ENCODE data around the gene CCDC34. TPM values are rescaled to one million over a fixed set of nuclear protein-coding genes. Genes with fewer than 3 reads are reported as not detected.
"Not testable (repeated sequence)": the region's sequence is repeated elsewhere in the genome, so short reads cannot be mapped to it uniquely, and the experiment has no call there.

CCDC34 gene
- total RNA-seq, 2 experiments from 2014 or later: 27.9 to 35.1 TPM

DNA sequence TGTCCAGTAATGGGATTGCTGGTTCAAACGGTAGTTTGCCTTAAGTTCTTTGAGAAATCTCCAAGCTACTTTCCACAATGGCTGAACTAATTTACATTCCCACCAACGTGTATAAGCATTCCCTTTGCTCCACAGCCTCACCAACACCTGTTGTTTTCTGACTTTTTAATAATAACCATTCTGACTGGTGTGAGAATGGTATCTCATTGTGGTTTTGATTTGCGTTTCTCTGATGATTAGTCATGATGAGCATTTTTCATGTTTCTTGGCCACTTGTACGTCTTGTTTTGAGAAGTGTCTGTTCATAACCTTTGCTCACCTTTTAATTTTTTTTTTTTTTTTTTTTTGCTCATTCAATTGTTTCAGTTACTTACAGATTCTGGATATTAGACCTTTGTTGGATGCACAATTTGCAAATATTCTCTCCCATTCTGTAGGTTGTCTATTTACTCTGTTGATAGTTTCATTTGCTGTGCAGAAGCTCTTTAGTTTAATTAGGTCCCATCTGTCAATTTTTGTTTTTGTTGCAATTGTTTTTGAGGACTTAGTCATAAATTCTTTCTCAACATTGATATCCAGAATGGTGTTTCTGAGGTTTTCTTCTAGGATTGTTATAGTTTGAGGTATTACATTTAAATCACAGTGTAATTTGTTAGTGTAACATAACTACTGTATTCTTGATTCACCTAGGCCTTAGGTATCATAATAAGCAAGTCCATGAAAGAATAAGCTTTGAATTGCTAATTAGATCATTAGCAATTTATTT, 33.0 kb downstream of the CCDC34 start:
- Mint-ChIP-seq H3K9me3 (peaks cover 7% of the 10 kb centered on the region), H3K27ac (no peak overlapping the region), H3K4me3 (no peak overlapping the region), H3K4me1 (no peaks in the 10 kb centered on the region), H3K36me3 (peaks cover 6% of the 10 kb centered on the region), H3K27me3 (no peaks in the 10 kb centered on the region)
- DNase-seq: no peak

DNA sequence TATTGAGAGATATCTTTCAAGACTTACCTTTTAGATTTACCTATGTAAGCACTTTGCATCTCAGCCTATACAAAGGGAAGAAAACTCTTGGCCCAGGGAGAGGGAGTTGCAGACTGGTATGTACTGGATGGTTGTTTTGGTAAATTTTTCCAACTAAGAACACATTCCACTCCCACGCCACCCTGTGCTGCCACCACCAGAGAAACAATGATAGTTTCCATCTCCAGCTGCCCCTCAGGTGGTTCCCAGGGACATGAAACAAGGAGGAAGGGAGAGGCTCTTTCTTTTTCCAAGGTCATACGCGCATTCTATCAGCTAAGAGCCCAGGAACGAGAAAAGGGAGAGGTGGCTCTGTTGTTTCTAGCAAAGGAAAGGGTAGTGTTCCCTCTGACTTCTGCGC, 34.4 kb downstream of the CCDC34 start:
- peaks cover 4% of the 10 kb centered on the region for H3K27me3 Mint-ChIP-seq
- no peak for DNase-seq
- peaks cover 5% of the 10 kb centered on the region for H3K36me3 Mint-ChIP-seq
- no peak overlapping the region for H3K27ac Mint-ChIP-seq
- H3K4me3 Mint-ChIP-seq: no peak overlapping the region
- H3K4me1 Mint-ChIP-seq: no peaks in the 10 kb centered on the region
- H3K9me3 Mint-ChIP-seq: peaks cover 7% of the 10 kb centered on the region

DNA sequence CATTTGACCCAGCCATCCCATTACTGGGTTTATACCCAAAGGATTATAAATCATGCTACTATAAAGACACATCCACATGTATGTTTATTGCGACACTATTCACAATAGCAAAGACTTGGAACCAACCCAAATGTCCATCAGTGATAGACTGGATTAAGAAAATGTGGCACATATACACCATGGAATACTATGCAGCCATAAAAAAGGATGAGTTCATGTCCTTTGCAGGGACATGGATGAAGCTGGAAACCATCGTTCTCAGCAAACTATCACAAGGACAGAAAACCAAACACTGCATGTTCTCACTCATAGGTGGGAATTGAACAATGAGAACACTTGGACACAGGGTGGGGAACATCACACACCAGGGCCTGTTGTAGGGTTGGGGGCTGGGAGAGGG, 36.0 kb downstream of the CCDC34 start:
- DNase-seq, H3K36me3 Mint-ChIP-seq, H3K27ac Mint-ChIP-seq, H3K4me1 Mint-ChIP-seq, H3K9me3 Mint-ChIP-seq, H3K27me3 Mint-ChIP-seq, H3K4me3 Mint-ChIP-seq: not testable (repeated sequence)

DNA sequence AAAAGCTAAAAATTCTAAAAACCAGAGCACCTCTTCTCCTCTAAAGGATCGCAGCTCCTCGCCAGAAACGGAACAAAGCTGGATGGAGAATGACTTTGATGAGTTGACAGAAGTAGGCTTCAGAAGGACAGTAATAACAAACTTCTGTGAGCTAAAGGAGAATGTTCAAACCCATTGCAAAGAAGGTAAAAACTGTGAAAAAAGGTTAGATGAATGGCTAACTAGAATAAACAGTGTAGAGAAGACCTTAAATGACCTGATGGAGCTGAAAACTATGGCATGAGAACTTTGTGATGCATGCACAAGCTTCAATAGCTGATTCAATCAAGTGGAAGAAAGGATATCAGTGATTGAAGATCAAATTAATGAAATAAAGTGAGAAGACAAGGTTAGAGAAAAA, 40.8 kb downstream of the CCDC34 start:
- not testable (repeated sequence) for H3K27me3 Mint-ChIP-seq, H3K36me3 Mint-ChIP-seq, H3K27ac Mint-ChIP-seq, H3K4me1 Mint-ChIP-seq, H3K9me3 Mint-ChIP-seq, H3K4me3 Mint-ChIP-seq, DNase-seq

DNA sequence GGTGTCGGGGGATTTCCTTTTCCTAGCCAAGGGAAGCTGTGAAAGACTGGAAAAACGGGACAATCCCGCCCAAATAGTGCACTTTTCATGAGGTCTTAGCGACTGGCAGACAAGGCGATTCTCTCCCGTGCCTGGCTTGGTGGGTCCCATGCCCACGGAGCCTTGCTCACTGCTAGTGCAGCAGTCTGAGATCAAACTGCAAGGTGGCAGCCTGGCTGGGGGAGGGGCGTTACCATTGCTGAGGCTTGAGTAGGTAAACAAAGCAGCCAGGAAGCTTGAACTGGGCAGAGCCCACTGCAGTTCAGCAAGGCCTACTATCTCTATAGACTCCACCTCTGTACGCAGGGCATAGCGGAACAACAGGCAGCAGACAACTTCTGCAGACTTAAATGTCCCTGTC, 41.7 kb downstream of the CCDC34 start:
- H3K36me3 Mint-ChIP-seq, H3K27me3 Mint-ChIP-seq, DNase-seq, H3K27ac Mint-ChIP-seq, H3K9me3 Mint-ChIP-seq, H3K4me1 Mint-ChIP-seq, H3K4me3 Mint-ChIP-seq: not testable (repeated sequence)

DNA sequence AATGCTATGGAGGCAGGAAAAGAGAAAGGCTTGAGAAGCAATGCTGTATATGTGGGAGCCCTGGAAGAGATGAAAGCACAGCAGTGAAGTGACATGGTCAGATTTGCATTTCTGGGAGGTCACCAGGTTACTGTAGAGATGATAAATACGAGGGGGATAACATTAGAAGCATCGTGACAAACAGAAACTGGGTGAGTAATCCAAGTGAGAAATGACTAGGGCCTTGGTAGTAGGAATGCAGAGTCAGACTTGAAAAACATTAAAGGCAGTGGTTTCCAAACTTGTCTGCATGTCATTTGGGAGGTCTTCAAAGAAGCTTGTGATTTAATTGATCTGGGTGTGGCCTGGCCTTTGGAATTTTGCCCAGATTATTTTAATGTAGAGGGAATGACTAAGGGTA, 43.9 kb downstream of the CCDC34 start:
- DNase-seq: no peak
- H3K36me3 Mint-ChIP-seq: peaks cover 1% of the 10 kb centered on the region
- no peaks in the 10 kb centered on the region for H3K27me3 Mint-ChIP-seq
- no peak overlapping the region for H3K4me3 Mint-ChIP-seq
- peaks cover 3% of the 10 kb centered on the region for H3K4me1 Mint-ChIP-seq
- no peaks in the 10 kb centered on the region for H3K9me3 Mint-ChIP-seq
- H3K27ac Mint-ChIP-seq: no peak overlapping the region

DNA sequence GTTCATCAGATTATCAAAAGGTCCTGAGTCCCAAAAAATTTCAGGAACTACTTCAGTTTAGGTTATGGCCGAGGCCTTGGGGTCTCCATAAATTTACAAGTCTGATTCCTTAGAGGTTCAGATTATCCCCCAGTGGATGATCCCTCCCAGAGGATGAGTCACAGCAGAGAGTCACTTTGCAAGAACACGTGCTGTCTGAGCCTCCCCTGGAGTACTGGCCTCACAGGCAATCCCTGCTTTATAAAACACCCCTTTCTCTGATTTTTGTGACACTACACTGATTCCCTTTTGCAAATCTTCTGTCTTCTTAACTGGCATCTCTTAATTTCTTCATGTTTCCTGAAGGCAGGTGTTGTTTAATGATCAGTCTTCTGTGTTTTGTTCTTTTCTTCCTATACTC, 45.3 kb downstream of the CCDC34 start:
- DNase-seq: no peak
- Mint-ChIP-seq H3K4me3 (no peak overlapping the region), H3K4me1 (peaks cover 3% of the 10 kb centered on the region), H3K27ac (no peak overlapping the region), H3K9me3 (no peaks in the 10 kb centered on the region), H3K36me3 (peaks cover 3% of the 10 kb centered on the region), H3K27me3 (no peaks in the 10 kb centered on the region)

DNA sequence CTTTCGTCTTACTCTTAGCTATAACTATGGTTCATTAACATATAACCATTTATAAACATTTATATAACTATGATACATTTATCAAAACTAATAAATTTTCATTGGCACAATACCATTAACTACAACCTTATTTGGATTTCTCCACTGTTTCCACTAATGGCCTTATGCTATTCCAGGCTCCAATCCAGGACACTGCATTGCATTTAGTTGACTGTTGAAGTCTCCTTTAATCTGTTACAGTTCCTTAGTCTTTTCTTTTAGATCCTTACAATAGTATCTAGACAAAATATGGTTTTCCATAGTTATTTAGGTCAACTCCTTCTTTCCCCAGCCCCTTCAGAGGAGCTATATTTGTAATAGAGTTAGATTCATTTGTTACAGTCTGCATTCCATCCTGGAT, 47.2 kb downstream of the CCDC34 start:
- no peaks in the 10 kb centered on the region for H3K9me3 Mint-ChIP-seq
- no peak overlapping the region for H3K4me3 Mint-ChIP-seq
- DNase-seq: no peak
- no peak overlapping the region for H3K27ac Mint-ChIP-seq
- H3K27me3 Mint-ChIP-seq: no peaks in the 10 kb centered on the region
- H3K36me3 Mint-ChIP-seq: peaks cover 1% of the 10 kb centered on the region
- peaks cover 3% of the 10 kb centered on the region for H3K4me1 Mint-ChIP-seq

DNA sequence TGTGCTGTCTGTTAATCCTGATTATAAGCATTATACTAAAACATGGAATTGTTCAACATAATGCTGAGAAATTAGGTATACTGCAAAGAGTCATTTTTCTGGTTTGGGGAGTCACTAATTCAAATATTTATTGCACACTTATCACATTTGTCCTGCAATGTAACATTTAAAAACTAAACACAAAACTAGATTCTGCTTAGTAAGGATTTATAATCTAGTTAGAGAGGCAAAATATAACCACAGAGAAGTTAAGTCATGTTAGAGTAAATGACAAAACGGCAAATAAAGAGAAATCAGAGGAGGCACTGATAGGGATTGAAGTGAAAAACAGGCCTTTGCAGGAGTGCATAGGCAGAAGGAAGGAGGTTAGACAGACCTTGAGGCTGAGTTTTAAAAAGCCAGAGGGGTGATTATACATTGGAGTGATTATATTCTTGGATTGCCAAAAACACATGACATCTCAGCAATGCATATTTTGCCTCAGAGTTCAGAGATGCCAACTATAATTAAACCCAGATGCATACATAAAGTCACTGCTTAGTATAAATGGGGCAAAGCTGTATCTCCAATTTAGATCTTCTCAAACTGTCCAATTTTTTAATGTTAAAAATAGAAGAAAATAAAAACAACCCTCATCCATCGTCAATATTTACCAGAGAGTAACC, 49.7 kb downstream of the CCDC34 start:
- no peak for DNase-seq
- Mint-ChIP-seq H3K9me3 (no peaks in the 10 kb centered on the region), H3K27me3 (no peaks in the 10 kb centered on the region), H3K4me3 (no peak overlapping the region), H3K27ac (no peak overlapping the region), H3K4me1 (no peaks in the 10 kb centered on the region), H3K36me3 (peaks cover 1% of the 10 kb centered on the region)

DNA sequence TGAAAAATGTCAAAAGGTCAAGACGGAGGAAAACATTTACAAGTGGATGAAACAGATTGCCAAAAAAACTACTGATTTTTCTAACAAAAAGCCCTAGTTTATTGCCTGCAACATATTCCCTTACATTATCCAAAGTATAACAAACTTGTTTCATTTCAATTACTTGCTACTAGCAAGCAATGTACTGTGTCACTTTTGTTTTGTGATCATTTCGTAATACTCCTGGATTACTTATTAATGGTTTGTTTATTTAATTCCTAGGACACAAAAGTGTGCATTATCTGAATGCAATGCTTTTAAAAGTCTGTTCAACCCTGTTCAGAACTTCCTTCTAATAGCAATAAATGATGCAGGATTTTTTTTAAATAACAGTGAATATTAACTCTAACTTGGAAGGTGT, 50.9 kb downstream of the CCDC34 start:
- no peaks in the 10 kb centered on the region for H3K9me3 Mint-ChIP-seq
- DNase-seq: no peak
- H3K4me1 Mint-ChIP-seq: no peaks in the 10 kb centered on the region
- H3K4me3 Mint-ChIP-seq: no peak overlapping the region
- H3K36me3 Mint-ChIP-seq: peaks cover 1% of the 10 kb centered on the region
- no peak overlapping the region for H3K27ac Mint-ChIP-seq
- H3K27me3 Mint-ChIP-seq: no peaks in the 10 kb centered on the region

DNA sequence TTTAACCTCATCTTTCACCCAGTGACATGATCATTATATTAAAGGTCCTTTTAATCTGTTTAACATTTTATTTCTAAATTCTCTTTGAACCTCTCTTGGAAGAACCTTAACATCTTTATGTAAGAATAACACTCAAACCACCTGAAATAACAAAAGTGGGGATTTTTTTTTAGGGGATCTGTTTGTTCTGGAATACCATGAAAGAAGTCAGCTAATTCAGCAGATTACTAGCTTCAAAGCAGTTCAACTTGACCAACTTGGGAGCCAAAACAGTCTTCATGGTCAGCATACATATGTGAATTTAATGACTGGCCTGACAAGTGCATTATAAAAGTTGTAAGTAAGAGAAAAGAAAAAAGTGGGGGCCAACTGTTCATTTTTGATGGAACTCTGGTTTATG, 52.3 kb downstream of the CCDC34 start:
- peaks cover 1% of the 10 kb centered on the region for H3K36me3 Mint-ChIP-seq
- no peaks in the 10 kb centered on the region for H3K4me1 Mint-ChIP-seq
- no peaks in the 10 kb centered on the region for H3K27me3 Mint-ChIP-seq
- H3K4me3 Mint-ChIP-seq: no peak overlapping the region
- DNase-seq: no peak
- no peaks in the 10 kb centered on the region for H3K9me3 Mint-ChIP-seq
- no peak overlapping the region for H3K27ac Mint-ChIP-seq

DNA sequence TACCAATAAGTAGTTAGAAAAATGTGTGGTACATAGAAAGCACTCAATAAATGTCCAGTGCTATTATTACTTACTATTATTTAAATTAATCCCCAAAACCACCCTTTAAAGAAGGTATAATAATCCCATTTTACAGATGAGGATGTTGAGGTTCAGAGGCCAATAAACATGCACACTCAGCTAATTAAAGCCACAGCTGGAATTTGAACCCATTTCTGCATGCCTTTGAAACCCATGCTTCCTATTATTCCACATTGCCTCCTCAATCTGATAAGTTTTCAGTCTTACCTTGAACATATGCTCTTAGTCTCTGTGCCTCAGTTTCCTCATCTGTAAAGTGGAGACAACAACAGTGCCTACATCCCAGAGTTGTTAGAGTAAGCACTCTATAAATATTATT, 52.8 kb downstream of the CCDC34 start:
- H3K4me1 Mint-ChIP-seq: no peaks in the 10 kb centered on the region
- no peak overlapping the region for H3K4me3 Mint-ChIP-seq
- H3K27me3 Mint-ChIP-seq: no peaks in the 10 kb centered on the region
- no peak overlapping the region for H3K27ac Mint-ChIP-seq
- peaks cover 1% of the 10 kb centered on the region for H3K36me3 Mint-ChIP-seq
- DNase-seq: no peak
- H3K9me3 Mint-ChIP-seq: no peaks in the 10 kb centered on the region

DNA sequence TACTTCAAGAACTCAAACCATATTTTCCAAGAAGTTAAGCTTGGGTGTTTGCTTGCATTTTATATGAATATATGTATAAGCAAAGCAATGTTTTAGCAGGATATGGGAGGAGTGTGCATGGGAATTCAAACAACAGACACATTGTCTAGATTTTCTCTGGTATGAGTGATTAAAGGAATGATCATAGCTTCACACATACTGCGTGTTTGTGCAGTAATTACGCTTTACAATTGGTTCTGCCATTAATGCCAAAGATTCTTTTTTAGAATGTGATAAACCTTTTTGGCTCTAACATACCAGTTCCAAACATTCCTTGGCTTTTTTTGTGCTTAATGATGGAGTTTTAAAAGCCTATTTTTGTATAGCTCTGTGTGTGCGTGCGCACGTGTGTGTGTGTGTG, 54.0 kb downstream of the CCDC34 start:
- Mint-ChIP-seq H3K27ac (no peak overlapping the region), H3K9me3 (no peaks in the 10 kb centered on the region), H3K4me1 (no peaks in the 10 kb centered on the region), H3K27me3 (no peaks in the 10 kb centered on the region), H3K36me3 (peaks cover 1% of the 10 kb centered on the region), H3K4me3 (no peak overlapping the region)
- no peak for DNase-seq

DNA sequence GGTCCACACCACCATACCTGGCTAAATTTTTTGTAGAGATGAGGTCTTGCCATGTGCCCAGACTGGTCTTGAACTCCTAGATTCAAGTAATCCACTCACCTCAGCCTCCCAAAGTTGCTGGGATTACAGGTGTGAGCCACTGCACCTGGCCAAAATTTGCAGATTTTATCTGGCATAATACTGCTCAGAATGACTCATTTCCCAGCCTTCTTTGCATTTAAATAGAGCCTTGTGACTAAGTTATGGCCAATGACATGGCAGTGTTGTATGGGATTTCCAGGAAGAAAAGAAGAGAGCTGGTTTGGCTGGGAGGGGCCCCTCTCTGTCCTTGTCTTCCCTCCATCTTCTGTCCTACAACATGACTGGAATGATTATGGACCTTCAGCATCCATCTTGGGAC, 55.8 kb downstream of the CCDC34 start:
- H3K4me3 Mint-ChIP-seq: no peak overlapping the region
- H3K27me3 Mint-ChIP-seq: no peaks in the 10 kb centered on the region
- DNase-seq: no peak
- H3K4me1 Mint-ChIP-seq: no peaks in the 10 kb centered on the region
- no peak overlapping the region for H3K27ac Mint-ChIP-seq
- H3K36me3 Mint-ChIP-seq: no peaks in the 10 kb centered on the region
- no peaks in the 10 kb centered on the region for H3K9me3 Mint-ChIP-seq

DNA sequence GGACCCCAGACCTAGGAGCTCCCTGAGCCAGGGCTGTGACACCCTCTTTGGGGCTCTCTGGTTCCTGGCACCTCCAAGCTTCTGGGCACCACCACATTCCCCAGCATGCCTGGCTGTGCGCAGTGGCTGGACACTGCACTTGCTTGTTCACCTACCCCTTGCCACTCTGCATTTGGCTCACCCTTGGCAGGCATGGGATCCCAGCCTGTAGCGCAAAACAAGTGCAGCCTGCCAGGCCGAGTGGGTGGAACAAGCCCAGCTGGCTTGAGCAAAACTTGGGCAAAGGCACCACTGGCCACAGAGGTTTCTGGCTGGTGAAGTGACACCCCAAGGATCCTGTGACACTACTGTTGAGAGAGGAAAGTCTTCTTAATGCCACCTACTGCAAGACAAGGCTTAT, 57.3 kb downstream of the CCDC34 start:
- no peaks in the 10 kb centered on the region for H3K36me3 Mint-ChIP-seq
- H3K27me3 Mint-ChIP-seq: peaks cover 3% of the 10 kb centered on the region
- peaks cover 5% of the 10 kb centered on the region for H3K4me1 Mint-ChIP-seq
- DNase-seq: no peak
- no peaks in the 10 kb centered on the region for H3K9me3 Mint-ChIP-seq
- H3K4me3 Mint-ChIP-seq: no peak overlapping the region
- H3K27ac Mint-ChIP-seq: no peak overlapping the region

DNA sequence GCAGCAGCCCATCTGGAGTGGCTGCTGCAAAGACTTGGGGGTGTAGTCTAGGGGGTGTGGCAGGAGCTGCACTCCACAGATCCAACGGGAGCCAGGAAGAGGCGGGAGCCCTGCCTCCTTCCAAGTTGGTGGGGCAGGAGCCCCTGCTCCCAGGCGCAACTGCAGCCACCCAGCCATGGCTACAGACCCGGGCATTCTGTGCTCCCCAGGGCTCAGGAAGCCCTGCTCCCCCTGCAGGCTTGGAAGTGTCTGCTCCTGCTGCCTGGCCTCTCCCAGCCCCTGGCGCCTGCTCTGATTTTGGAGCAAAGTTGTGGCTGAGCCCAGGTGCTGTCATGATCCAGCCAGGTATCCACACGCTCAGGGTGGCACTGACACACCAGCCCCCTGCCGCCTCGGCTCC, 58.5 kb downstream of the CCDC34 start:
- no peaks in the 10 kb centered on the region for H3K9me3 Mint-ChIP-seq
- H3K36me3 Mint-ChIP-seq: no peaks in the 10 kb centered on the region
- H3K4me1 Mint-ChIP-seq: peaks cover 5% of the 10 kb centered on the region

More for the DNA sequence above, 58.5 kb downstream of the CCDC34 start:
- no peak for DNase-seq
- H3K4me3 Mint-ChIP-seq: no peak overlapping the region
- peaks cover 3% of the 10 kb centered on the region for H3K27me3 Mint-ChIP-seq
- no peak overlapping the region for H3K27ac Mint-ChIP-seq
